Hypothalamus (tissue), 51 donors: ENCODE data around the gene TEKT5.

ENCODE experiments used
- DNase-seq, 51 donors: peaks; one replicate each; lab custom pipeline; 2025; lab: John Stamatoyannopoulos, UW

The TEKT5 gene

DNA sequence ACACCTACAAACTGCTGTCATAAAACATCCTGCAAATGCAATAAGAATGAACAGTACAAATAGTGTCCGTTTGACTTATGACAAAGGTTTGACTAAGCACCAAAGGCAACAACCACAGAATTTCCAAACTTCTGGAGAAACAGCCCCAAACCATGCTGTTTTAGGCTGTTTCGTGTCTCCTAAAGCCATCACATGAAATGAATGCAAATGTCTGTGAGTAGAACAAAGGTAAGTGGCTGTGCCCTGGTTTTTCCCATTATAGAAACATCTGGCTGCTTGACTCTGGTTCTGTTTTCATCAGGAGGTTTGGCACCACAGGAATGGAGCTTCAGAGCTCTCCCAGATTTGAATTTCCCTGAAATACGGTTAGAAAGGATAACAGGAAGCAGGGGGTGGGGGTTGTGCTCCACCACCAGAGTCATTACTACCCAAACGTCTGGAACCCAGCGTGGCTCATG lies 109.7 kb downstream of the TEKT5 start:
- DNase-seq: no peak

DNA sequence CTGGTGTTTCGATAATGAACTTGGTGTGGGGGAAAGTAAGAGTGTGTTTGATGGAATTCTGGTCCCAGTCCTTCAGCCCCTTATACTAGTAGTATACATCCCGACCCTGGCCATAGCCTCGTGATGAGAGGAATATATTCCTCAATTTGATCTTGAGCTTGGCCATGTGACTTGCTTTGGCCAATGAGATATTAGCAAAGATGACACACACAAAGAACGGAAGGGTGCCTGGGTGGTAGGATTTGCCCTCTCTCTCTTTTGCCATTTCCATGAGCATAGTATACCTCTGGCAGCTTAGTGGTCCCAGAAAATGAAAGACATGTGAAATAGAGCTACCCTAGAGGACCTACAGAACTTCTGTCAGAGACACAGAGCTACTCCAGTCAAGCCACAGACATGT lies 111.5 kb downstream of the TEKT5 start:
- DNase-seq: no peak

DNA sequence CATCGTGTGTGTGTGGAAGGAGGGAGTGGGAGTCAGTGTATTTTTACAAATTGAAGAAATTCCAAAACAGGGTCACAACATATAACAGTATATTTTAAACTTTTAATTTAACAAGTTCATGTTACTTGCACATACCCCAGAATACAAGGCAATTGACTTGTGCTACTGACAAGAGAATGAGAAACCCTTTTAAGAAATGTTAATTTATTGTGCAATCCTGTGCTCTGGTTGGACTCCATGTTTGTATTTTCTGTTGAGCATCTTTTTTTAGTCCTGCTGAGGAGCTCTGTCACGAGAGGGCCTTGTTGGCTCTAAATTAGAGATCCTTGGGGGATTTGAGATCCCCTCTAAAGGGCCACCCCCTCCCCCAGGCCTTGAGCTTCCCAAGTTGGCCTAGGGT lies 113.2 kb downstream of the TEKT5 start:
- no peak for DNase-seq

DNA sequence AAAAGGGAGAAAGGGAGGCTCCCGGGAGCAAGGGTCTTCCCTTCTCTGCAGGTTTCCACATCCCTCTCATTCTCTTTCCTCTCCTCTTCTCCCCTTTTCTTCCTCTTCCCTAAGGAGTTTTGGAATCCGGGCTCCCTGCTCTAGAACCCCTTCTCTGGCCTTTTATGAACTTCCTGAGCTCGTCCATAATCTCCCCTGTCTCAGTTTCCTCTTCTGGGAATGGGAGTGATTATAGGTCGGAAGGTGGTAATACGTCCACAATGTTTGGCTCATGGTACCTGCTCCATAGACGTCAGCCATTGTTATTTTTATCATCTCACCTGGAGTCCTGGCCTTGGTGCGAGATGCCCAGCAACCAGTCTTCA lies 113.9 kb downstream of the TEKT5 start:
- DNase-seq: no peak

DNA sequence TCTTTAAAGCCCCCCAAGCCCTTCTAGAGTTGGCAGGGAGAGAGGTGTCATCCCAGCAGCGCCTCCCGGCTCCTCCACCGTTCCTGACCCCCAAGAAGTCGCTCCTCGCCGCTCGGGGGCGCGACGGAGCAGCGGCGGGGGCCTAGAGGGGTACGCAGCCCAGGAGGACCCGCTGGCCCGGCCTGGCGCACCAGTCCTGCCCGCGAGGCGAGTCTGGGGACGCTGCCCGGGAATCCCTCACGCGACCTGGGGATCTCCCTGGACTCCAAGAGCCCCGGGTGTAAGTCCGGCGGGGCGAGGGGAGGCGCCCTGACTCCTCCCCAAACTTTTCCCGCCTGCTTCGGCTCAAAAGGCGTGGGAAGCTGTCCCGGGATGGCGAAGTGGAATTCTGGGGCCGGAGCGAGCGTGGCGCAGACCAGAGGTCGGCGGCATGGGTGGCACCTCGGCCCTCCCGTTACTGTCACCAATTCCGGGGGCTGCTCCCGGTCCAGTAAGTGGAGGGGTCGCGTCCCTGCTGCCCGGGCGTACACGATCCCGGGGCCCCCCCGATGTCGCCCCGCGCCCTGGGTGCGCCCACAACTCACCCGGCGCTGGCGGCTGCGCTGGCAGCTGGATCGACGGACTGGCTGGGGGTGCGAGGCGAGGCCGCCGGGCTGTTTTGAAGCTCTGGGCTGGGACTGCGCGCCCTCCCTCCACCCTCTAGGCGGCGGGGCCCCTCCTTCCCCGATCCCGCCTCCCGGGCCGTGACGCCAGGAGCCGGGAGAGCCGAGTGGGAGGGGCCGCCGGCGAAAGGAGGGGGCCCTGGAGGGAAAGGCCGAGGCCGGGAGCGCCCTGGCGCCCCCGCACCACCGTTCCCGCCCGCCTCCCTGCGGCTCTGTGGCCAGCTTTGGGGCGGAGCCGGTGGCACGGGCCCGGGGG lies 114.5 kb downstream of the TEKT5 start, which contains the start of gene EMP2:
Gene EMP2 (minus strand): TSS at position 634 of the 918 bp plus-strand sequence. CDS start 32,981 bp downstream, outside the sequence.
- DNase-seq: peak in 31 of 51 donors; percentile 2 to 63 (median 32)

DNA sequence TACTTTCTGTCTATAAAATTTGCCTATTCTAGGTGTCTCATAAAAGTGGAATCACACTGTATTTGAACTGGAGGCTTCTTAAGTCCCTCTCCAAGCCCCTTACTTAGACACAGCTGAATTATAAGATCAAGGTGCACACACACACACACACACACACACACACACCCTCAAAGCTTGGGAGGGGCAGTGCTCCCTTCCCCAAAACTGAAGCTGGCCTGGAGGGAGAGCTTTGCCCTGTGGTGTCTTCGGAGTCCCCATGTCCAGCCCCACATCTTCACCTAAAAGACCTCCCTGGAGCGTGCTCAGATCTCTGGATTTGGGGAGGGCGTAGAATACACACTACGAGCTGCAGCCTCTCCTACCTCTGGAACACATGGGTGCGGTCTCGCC lies 115.2 kb downstream of the TEKT5 start:
- DNase-seq: no peak

DNA sequence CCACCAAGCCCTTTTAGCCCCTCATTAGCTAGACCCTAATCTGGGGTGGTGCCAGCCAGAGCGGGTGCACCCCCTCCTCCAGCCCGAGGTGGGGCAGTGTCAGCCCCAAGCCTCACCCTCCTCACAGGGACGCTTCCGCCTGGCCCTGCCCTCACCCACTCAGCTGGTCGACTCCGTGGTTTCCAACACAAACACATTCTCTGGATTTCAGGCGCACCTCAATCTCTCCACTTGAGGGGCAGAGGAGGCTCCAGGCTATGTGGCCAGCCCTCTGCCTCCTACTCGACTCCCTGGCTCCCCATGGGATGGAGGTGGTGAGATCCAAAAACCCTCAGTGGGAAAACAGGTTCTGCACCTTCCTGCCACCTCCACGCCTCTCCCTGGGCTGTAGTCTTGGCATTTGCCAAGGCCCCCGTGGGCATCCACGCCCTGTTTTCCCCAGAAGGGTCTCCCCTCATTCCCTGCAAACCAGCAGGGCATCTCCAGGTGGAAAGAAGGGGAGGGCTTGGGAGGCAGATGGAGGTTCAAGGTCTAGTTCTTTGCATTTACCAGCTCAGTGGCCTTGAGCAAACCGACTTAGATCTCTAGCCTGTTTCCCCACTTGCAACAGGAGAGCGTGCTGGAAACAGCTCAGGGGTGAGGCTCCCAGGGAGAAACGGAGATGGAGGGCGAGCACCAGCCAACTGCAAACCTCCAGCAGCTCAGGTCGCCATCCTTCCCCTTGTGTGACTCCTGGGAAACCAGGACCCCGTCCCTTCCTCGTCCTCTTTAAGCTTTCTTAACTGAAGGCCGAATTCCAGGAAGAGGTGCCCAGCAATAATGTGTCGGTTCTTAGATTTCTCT lies 116.0 kb downstream of the TEKT5 start:
- no peak for DNase-seq
